AG08396 (cell line): ENCODE data around the gene TBX21.
A peak's percentile ranks its signal among the peaks of the same experiment; 100 is the strongest.

Experiments
- DNase-seq: peaks from one replicate; pipeline ENCODE4 v3.0.0; 2012; ENCODE audit warnings: low spot score, mixed read lengths

Gene TBX21, protein sequence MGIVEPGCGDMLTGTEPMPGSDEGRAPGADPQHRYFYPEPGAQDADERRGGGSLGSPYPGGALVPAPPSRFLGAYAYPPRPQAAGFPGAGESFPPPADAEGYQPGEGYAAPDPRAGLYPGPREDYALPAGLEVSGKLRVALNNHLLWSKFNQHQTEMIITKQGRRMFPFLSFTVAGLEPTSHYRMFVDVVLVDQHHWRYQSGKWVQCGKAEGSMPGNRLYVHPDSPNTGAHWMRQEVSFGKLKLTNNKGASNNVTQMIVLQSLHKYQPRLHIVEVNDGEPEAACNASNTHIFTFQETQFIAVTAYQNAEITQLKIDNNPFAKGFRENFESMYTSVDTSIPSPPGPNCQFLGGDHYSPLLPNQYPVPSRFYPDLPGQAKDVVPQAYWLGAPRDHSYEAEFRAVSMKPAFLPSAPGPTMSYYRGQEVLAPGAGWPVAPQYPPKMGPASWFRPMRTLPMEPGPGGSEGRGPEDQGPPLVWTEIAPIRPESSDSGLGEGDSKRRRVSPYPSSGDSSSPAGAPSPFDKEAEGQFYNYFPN

DNA sequence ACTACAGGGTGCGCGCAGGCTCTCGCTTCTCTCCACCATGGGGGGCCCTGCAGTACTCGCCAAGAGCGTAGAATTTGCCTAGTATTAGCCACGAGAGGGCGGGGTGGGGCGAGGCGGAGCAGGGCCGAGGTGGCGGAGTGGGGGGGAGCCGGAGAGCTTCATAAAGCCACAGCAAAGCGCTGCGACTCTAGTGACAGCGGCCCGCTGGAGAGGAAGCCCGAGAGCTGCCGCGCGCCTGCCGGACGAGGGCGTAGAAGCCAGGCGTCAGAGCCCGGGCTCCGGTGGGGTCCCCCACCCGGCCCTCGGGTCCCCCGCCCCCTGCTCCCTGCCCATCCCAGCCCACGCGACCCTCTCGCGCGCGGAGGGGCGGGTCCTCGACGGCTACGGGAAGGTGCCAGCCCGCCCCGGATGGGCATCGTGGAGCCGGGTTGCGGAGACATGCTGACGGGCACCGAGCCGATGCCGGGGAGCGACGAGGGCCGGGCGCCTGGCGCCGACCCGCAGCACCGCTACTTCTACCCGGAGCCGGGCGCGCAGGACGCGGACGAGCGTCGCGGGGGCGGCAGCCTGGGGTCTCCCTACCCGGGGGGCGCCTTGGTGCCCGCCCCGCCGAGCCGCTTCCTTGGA, at the start of gene TBX21:
Gene TBX21 (plus strand): TSS at position 190 of the 627 bp plus-strand sequence. CDS start 219 bp downstream, at position 409.
- peak; percentile 51 for DNase-seq

DNA sequence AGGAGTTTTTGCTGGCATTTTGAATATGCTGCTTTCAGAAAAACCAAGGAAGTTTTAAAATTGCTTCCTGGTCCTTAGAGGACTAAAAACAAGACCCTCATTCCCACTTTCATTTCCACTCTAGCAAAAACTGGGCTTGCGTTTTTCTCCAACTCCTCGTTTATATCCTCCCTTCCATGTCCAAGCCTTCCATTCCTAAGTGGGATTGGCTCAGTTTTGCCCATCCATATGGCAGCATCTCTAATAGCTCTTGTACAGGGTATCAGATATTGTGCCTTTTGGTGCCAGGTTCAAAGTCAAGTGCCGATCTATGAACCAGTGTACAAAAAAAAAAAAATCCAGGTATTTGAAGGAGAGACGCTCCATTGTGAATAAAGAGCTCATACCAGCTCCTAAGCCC, 49.0 kb upstream of the TBX21 start:
- no peak for DNase-seq

DNA sequence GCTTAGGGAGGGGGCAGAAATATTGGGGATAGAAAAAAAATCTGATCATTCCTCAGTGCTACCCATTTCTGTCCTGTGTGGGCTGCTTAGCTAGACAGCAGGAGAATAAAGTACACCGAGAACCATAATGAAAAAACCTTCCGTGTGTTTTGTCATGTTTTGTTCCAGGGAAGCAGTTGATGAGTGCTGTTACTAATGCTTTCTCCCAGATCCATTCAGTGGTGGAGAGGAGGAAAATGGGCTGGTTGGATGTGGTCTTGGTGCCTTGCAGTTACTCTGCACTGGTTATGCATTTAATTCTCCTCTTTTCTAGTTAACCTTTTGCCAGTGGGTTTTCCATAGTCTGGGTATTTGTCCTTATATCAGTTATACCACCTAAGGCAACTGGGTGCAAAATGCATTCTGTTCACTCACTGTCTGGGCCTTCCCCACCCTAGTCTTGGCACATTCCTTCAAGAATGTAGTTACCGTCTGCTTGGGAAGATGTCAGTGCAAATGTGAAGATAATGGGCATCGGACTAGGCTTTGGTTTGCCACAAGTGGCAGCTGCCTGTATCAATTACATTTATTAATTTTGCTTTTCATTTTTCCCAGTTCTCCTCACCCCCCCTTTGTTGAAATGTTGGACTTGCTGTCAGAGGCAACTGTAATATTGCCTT, 48.4 kb upstream of the TBX21 start:
- no peak for DNase-seq

DNA sequence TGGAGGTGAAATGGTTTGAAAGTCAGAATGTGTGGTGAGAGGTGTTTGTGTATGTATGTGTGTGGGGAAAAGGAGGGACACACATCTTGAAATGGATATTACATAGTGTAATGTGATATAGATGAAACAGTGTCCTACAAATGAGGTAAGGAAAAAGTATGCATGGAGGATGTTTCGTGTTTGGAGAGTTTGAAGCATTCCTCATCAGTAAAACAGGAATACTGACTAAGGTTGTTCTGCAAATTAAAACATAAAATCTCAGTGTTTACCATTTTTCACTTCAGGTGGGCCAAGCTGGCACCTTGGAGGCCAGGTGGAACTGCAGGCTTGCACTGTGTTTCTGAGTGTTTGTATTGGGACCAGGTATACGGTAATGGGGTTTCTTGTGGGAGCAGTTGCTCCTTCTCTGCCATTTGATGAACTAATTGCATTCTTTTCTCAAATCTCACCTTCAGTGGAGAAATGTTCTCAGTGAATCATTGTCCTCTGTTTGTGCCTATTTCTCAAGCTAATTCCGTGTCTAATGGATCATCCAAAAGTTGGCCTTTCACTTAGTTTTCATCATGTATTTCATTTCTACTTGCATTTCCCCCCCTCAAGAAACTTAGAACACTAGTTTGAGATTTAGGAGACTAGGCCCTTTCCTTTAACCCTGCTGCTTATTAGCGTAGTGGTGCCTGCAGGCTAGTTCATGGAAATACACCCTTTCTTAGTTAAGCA, 47.3 kb upstream of the TBX21 start:
- no peak for DNase-seq

DNA sequence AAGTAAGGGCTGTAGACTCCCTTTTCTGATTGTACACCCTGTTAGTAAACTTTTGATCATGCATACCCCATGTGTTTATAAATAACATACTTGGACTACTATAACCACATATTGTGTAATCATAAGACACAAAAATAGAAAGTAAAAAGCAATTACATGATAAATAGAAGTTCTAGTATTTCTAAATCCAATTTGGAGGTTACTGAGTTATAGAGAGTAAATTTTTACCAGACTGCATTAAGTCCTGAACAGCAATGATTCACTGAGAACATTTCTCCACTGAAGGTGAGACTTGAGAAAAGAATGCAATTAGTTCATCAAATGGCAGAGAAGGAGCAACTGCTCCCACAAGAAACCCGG, 46.8 kb upstream of the TBX21 start:
- DNase-seq, result peak; percentile 42

DNA sequence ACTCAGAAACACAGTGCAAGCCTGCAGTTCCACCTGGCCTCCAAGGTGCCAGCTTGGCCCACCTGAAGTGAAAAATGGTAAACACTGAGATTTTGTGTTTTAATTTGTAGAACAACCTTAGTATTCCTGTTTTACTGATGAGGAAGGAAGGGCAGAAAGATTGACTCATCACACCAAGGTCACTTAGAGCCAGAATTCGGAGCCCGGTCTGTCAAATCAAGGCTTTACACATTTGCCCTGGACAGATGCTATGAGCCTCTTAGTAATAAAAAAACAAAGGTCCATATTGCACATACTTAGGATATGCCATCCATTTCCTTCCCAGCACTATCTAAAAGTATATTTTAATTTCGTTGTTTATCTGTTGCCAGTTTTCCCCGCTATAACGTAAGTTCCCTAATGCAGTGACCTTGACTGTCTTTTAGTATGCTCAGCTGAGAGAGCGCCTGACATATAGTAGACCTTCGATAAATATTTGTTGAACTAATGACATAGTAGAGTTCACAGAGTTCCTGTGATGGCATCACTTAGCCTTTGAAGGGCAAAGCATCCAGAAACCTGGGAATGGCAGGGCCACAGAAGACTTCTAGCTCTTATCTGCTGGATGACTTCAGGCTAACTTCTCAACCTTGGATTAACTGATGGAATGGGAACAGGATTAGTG, 46.2 kb upstream of the TBX21 start:
- peak; percentile 17 for DNase-seq

DNA sequence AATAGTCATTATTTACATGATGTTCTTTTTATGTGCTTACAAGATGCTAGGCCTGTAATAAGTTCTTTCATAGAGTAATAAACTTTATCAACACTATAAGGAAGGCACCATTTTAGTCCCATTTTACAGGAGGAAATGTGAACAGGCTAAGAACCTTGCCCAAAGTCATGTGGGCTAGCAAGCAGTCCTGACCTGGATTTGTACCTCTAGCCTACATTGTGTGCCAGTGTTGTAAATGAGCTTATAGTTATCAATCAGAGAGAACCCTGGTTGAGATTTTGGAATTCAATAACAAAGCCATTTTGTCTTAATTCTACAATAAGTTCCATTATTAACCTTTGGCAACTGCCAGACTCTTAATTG, 45.7 kb upstream of the TBX21 start:
- no peak for DNase-seq

DNA sequence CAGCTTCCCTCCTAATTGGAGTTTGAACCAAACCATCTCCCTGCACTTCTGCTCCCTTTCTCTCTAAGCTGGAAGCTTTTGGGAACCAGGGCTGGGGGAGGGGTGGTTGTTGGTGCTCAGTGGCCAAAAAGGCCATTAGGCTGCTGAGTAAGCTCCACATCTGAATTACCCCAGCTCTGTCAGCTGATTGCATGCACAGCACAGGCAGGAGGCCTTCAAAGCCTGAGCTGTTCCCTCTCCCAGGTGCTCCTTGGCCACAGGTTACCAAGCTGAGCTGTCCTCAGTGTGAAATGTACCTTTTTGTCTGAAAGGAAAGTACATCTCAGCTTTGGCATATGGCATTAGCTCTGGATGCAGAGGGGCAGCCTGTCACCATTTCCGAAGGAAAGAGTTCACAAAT, 45.3 kb upstream of the TBX21 start:
- DNase-seq, result peak; percentile 37

DNA sequence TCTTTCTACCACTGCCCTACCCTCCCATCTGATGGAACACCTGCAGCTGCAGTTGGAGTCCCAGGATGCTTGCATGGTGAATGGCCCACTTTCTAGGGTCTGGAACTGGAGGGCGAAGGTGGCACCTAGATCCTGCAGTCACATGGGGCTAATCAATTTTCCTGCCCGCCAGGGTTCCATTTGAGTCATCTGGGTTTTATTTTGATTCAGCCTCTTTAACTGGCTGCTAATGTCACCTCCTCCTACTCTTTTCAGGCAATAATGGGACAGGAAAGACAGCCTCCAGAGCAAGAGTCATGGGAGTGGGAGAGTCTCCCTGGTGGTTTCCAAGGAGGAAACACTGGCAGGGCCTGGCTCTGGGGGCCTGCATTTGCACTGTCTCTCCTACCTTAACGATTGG, 42.9 kb upstream of the TBX21 start:
- no peak for DNase-seq

DNA sequence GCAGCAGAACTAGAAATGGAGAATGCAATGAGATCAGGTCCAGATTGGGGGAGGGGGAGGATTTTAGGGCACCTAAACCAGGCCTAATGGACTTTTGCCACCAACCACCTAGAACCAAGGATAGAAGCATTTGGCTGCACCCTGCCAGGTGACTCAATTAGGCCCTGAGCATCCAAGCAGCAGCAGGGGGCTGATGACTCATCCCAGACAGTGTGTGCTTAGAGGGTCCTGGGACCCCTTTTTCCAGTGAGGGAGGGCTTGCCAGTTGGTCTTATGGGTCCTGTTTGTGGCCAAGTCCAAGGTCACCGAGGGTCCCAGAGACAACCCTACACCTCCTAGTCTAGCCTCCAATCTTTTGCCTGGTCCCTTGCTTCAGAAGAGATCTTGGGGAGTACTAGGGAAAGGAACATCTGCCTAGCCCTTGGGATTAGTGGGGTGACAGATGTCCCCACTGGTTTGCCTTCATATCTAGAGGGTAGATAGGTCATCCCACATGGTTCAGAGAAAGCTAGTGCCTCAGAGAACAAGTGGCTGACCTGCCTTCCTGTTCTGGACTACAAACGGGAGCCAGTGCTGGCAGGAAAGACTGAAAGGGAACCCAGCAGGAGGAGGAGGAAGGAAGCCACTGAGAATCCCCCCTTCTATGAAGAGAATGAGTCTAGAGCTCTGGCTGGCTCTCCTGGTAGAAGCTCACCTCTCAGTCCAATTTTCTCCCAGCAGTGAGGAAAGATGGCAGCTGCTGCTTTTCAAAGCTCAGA, 40.7 kb upstream of the TBX21 start:
- DNase-seq, result no peak

DNA sequence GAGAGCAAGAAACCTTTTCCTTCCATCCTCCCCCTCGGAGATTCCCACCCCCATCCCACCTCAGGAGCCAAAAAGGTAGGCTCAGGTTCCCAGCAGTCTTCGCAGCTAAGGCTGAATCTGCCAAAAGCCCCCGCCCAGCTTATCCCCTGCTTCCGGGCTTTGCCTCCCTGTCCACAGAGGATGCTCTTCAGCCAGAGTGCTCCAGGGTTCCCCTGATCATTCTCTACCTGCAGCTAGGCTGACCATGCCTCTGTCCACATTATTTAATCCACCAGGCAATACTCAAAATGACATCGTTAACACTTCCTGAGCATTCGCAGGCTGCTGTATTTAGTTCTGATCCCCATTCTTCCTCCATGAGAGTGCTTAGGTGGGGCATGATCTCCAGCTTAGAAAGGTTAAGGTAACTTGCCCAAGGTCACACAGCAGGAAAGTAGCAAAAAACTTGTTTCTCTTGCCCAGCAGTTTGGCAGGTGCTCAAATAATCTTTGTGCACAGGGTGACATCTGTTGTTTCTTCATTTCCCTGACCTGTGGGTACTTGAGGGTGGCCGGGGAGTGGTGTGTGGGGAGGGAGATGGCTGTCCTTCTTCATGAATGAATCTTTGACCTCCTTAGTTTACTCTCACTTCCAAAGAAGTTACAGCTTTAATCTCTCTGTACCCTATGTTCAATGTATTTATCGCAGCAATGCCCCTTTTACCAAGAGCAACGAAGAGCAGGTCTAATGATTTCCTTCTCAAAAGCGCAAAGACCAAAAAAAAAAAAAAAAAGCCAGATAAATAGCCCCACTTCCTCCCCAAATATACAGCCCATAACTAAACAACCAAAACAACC, 39.9 kb upstream of the TBX21 start:
- peak; percentile 15 for DNase-seq

DNA sequence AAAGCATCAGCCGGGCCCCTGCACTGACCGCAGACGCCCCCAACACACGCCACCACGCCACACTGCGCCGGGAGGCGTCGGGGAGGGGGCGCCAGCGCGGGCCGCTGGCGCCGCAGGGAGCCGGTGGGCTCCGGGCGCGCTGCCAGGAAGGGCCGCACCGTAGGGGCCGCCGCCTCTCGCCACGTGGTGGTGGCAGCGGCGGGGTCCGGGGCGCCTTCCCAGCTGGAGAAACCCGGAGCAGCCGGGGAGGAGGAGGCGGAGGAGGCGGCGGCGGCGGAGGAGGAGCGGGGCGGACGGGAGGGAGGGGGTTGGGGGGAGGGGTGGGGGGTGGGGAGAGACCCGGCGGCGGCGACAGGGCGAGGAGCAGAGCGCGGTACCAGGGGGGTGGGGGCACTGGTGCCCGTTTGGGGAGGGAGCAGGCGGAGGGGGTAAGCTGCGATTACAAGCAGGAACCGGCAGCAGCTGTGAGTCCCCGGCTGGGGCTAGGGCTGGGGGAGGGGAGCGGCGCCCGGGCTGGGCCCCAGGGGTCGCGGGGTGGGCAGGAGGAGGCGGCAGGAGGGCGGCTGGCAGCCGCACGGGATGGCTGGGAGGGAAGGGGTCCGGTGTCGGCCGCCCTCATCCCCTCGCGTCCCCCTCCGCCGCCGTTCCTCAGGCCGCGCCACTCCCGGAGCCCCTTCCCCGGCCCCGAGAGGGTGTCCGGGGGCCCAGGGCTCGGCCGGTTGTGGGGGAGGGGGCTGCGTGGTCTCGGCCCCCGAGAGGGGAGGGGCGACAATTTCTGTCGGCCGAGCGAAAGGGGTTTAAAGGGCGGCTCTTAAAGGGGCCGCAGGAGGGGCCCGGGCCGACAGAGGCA, 39.1 kb upstream of the TBX21 start, which contains the start of gene TBKBP1:
Gene TBKBP1 (plus strand): TSS at position 431 of the 850 bp plus-strand sequence. CDS start 1,952 bp downstream, outside the sequence.
- DNase-seq, result peak; percentile 68

DNA sequence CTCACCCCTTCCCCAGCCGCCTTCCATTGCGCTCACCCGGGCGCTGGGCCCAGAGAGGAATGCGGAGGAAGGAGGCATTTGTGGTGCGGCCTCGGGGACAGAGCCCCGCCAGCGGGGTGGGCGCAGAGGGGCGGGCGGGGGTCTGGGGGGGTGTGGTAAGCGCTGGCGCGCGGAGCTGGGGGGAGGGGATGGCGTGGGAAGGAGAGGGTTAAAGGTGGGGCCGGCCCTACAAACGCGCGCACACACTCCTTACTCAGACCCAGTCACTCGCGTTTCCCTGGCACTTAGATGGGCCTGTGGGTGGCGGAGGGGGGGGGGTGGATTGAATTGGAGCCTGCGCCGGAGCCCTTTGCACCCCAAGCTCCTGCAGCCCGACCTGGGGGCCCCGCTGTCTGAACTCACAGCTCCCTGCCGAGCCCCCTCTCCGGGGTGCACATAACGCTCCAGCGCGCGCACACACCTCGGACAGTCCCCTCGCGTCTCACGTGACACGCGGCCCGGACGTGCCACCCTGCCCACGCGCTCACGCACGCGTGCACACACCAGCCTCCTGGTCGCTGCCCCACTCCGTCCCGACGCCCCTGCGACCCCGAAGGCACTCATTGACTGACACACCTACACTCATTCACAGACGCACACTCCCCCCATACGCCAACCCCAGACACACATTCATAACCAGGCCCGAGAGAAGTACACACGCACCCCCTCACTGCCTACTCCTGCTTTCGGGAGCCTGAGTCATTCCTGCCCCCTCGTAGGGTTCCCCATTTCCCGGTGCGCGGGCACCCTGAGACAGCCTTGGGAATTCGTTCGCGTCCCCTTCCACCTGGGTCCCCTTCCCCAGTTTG, 38.2 kb upstream of the TBX21 start:
- DNase-seq, result peak; percentile 85

DNA sequence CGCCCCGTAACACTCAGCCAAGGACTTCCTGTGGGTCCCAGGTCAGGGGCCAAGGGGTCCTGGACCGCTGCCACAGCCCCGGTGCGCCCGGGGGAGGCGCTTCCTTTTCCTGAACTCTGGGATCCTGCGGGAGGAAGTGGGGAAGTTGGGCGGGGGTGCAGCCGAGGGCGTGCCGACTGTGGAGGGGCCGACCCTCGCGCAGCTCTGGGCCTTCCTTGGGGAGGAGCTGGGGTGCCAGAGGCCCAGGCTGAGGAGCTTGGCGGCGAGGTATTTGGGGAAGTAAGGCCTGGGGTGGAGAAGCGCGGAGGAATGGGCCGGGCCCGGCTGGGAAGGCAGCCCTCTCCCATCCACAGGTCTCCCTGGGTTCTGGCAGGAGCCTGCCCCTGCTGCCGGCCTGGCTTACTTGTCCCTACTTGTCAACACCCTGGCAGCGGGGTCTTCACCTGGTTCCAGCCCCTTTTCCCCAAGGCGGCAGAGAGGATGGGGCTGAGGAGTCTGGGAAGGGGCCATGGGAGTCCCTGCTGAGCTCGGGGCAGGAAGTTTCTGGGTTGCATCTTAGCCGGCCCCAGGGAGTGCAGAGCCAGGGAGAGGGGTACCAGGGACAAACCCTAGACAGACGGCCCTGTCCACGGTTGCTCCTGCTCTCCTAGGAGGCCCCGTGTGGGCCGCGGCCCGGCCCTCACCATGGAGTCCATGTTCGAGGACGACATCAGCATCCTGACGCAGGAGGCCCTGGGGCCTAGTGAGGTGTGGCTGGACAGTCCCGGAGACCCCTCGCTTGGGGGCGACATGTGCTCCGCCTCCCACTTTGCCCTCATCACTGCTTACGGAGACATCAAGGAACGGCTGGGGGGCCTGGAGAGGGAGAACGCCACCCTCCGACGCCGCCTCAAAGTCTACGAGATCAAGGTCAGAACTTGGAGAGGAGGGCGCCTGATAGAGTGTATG, 37.3 kb upstream of the TBX21 start:
- DNase-seq, result no peak

DNA sequence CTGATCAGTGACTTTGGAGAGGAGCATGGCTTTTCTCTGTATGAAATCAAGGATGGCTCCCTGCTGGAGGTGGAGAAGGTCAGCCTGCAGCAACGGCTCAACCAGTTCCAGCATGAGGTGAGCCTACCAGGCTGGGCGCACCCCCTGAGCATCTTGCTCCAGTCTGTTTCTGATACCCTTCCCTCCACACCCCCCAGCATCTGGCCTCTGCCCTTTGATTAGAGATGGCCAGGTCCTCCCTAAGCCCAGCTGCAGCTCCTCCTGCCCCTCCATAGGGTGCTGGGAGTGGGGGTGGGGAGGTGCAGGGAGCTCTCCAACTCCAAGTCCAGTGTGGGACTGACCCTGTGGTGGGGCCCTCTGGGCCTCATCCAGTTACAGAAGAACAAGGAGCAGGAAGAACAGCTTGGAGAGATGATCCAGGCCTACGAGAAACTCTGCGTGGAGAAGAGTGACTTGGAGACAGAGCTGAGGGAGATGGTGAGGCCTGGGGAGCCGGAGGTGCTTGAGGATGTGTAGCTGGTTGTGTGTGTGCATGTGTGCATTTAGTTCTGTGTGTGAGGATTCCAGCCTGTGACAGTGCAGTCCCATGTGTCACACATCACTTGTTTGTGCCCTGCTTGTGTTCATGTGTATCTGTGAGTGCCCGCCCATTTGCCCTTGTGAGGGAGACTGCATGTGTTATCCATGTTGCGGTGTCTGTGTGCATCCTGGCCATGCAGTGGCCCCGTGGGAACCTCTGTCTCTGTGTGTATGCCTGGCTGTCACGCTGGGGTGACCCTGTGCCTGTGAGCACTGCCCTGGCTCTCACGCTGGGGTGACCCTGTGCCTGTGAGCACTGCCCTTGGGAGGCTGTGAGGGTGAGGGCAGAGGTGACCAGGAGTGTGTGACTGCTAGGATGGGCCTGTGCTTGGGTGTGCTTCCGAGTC, 36.1 kb upstream of the TBX21 start:
- DNase-seq, result no peak
